ENCODE data around the gene SHANK1. TPM values are rescaled to one million over a fixed set of nuclear protein-coding genes. Genes with fewer than 3 reads are reported as not detected.

Gene SHANK1
- total RNA-seq, 4 donors from 2014 or later: 0.21 to 3.3 (median 0.30) TPM; not detected in 1

Other genes with a start within 250 kb of the SHANK1 start
- gene EMC10, start 243.3 kb downstream of the SHANK1 start, total RNA-seq: 10 to 100 TPM; 48.5 to 79.4 (median 59.7) TPM
- not detected for gene GARIN5A, start 243.0 kb downstream of the SHANK1 start, total RNA-seq
- 10 to 100 TPM; 32.3 to 52.2 (median 38.8) TPM for gene JOSD2, start 208.6 kb downstream of the SHANK1 start, total RNA-seq
- gene ASPDH, start 205.9 kb downstream of the SHANK1 start, total RNA-seq: not detected
- 1 to 10 TPM; 1.0 to 3.7 (median 2.8) TPM for gene LRRC4B, start 151.4 kb downstream of the SHANK1 start, total RNA-seq
- not detected for gene SYT3, start 79.9 kb downstream of the SHANK1 start, total RNA-seq
- not detected for gene C19orf81, start 70.4 kb downstream of the SHANK1 start, total RNA-seq
- gene CLEC11A, start 3.6 kb upstream of the SHANK1 start, total RNA-seq: 10 to 100 TPM; 13.3 to 53.1 (median 25.9) TPM
- not detected for gene GPR32, start 50.7 kb upstream of the SHANK1 start, total RNA-seq
- not detected for gene ACP4, start 70.6 kb upstream of the SHANK1 start, total RNA-seq
- 1 to 10 TPM in 2 of 4 donors, under 1 TPM in 1, not detected in 1; 0.78 to 1.8 (median 1.5) TPM for gene KLK1, start 104.0 kb upstream of the SHANK1 start, total RNA-seq
- not detected for gene KLK15, start 113.8 kb upstream of the SHANK1 start, total RNA-seq
- not detected for gene KLK3, start 135.1 kb upstream of the SHANK1 start, total RNA-seq
- not detected for gene KLK2, start 153.6 kb upstream of the SHANK1 start, total RNA-seq
- gene KLK4, start 191.6 kb upstream of the SHANK1 start, total RNA-seq: 1 to 10 TPM in 1 of 4 donors, under 1 TPM in 1, not detected in 2; 0.59 to 1.2 TPM
- not detected for gene KLK5, start 233.2 kb upstream of the SHANK1 start, total RNA-seq
- gene KLK6, start 249.8 kb upstream of the SHANK1 start, total RNA-seq: 1 to 10 TPM in 3 of 4 donors, not detected in 1; 2.1 to 5.9 (median 2.5) TPM